ENCODE measurements around the gene FRMPD2. TPM values are rescaled to one million over a fixed set of nuclear protein-coding genes. Genes with fewer than 3 reads are reported as not detected.

Gene FRMPD2
- total RNA-seq, 1 donor from 2014 or later = not detected

GRCh38 chr10:48279081-48279751, 4.7 kb upstream of the FRMPD2 start:
- H3K27me3 ChIP-seq (ENCODE audit: control insufficient read depth in 3 of 3, insufficient read depth in 3 of 3, low read length in 3 of 3) = no peaks in the 10 kb centered on the region
- no peaks in the 10 kb centered on the region for H3K4me1 ChIP-seq (ENCODE audit: control insufficient read depth in 3 of 3, insufficient read depth in 3 of 3, low read length in 3 of 3)
- H3K4me3 ChIP-seq (ENCODE audit: low read length in 3 of 3) = no peak overlapping the region
- H3K36me3 ChIP-seq (ENCODE audit: control insufficient read depth in 3 of 3, insufficient read depth in 3 of 3, low read length in 3 of 3) = no peaks in the 10 kb centered on the region
- no peak overlapping the region for H3K27ac ChIP-seq (ENCODE audit: low read depth, low read length)
- H3K9ac ChIP-seq (ENCODE audit: low read depth in 1 of 3, low read length in 3 of 3) = no peak overlapping the region
- H3K9me3 ChIP-seq (ENCODE audit: control insufficient read depth in 3 of 3, low read length in 3 of 3) = peaks cover 0 to 3% (median 0%) of the 10 kb centered on the region in 3 donors

- Histone ChIP-seq H3K4me1 (ENCODE audit: control insufficient read depth in 3 of 3, insufficient read depth in 3 of 3, low read length in 3 of 3) (no peaks in the 10 kb centered on the region), H3K36me3 (ENCODE audit: control insufficient read depth in 3 of 3, insufficient read depth in 3 of 3, low read length in 3 of 3) (no peaks in the 10 kb centered on the region), H3K4me3 (ENCODE audit: low read length in 3 of 3) (no peak overlapping the region), H3K9me3 (ENCODE audit: control insufficient read depth in 3 of 3, low read length in 3 of 3) (no peaks in the 10 kb centered on the region), H3K27ac (ENCODE audit: low read depth, low read length) (no peak overlapping the region), H3K9ac (ENCODE audit: low read depth in 1 of 3, low read length in 3 of 3) (no peak overlapping the region), H3K27me3 (ENCODE audit: control insufficient read depth in 3 of 3, insufficient read depth in 3 of 3, low read length in 3 of 3) (no peaks in the 10 kb centered on the region)
These were observed 2.6 kb upstream of the FRMPD2 start for GRCh38 chr10:48277093-48277492.

DNA sequence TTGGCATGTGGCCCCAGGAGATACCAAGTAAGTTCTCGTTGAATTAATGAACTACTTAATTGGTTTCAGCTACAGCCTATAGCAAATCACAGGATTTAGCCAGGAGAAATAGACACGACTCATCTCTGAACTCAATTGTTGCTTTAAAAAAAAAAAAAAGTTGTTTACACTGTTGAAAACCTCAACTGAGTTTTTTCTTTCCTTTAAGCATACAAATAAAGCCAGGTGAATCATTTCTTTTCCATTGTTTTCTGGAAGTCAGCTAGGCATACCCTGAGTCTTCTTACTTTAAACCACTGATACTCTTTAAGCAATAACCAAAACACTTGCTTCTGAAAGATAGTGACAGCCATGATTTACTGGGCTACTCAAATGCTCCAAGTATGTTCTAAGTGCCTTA, 755 bp downstream of the FRMPD2 start:
- Histone ChIP-seq H3K4me3 (ENCODE audit: low read length in 3 of 3) (no peak overlapping the region), H3K27ac (ENCODE audit: low read depth, low read length) (no peak overlapping the region), H3K27me3 (ENCODE audit: control insufficient read depth in 3 of 3, insufficient read depth in 3 of 3, low read length in 3 of 3) (peaks cover 0 to 2% (median 0%) of the 10 kb centered on the region in 3 donors), H3K9me3 (ENCODE audit: control insufficient read depth in 3 of 3, low read length in 3 of 3) (no peaks in the 10 kb centered on the region), H3K9ac (ENCODE audit: low read depth in 1 of 3, low read length in 3 of 3) (no peak overlapping the region), H3K36me3 (ENCODE audit: control insufficient read depth in 3 of 3, insufficient read depth in 3 of 3, low read length in 3 of 3) (no peaks in the 10 kb centered on the region), H3K4me1 (ENCODE audit: control insufficient read depth in 3 of 3, insufficient read depth in 3 of 3, low read length in 3 of 3) (no peaks in the 10 kb centered on the region)

DNA sequence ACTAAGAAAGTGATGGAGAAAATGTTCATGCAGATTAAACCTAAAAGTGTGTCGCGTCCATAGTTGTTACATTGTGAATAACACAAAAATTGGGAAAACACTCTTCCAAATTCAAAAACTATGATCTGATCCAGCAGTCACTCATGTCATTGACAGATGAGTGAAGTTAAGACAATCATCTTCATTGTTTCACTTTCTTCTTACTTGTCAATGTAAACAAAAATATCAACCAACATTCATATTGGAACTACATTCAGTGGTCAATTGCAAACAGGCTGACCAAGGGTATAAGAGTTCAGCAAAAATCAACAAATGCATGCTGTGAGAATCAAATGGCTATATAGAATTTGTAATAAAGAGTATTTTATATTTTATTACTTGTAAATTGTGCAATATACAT, 1.8 kb downstream of the FRMPD2 start:
- Histone ChIP-seq H3K27ac (ENCODE audit: low read depth, low read length) (no peak overlapping the region), H3K4me3 (ENCODE audit: low read length in 3 of 3) (no peak overlapping the region), H3K9ac (ENCODE audit: low read depth in 1 of 3, low read length in 3 of 3) (no peak overlapping the region), H3K27me3 (ENCODE audit: control insufficient read depth in 3 of 3, insufficient read depth in 3 of 3, low read length in 3 of 3) (peaks cover 0 to 2% (median 0%) of the 10 kb centered on the region in 3 donors), H3K36me3 (ENCODE audit: control insufficient read depth in 3 of 3, insufficient read depth in 3 of 3, low read length in 3 of 3) (no peaks in the 10 kb centered on the region), H3K9me3 (ENCODE audit: control insufficient read depth in 3 of 3, low read length in 3 of 3) (no peaks in the 10 kb centered on the region), H3K4me1 (ENCODE audit: control insufficient read depth in 3 of 3, insufficient read depth in 3 of 3, low read length in 3 of 3) (no peaks in the 10 kb centered on the region)

DNA sequence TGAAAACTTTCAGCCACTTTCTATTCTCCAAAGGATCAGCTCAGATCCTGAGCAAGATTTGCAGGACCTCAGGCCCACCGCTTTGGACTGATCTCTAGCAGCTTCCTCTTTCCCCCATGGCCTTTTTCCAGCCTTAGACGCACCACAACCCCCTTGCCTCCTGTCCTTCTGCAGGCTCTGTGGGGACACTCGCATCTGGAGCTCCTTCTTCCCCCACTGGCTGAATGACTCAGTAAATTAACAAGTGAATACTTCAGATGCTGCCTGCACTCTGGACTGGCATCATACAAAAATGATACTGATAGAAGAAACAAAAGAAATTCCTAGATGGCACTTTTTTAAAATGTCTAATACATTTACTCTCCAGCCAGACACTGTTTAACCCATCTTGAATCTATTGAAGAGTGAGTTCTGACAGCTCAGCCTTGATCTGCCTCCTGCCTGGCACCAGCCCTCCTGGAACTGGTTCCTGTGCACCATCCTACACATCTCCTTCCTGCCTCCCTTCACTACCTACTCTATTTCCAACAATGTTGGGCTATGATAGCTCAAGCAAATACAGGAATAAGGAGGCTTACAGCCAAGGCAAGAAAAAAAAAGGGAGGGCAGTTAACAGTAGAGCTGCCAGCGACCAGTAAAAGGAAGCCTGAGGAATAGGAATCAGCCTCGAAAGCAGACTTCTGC, 3.3 kb downstream of the FRMPD2 start:
- Histone ChIP-seq H3K4me1 (ENCODE audit: control insufficient read depth in 3 of 3, insufficient read depth in 3 of 3, low read length in 3 of 3) (no peaks in the 10 kb centered on the region), H3K9ac (ENCODE audit: low read depth in 1 of 3, low read length in 3 of 3) (no peak overlapping the region), H3K36me3 (ENCODE audit: control insufficient read depth in 3 of 3, insufficient read depth in 3 of 3, low read length in 3 of 3) (no peaks in the 10 kb centered on the region), H3K9me3 (ENCODE audit: control insufficient read depth in 3 of 3, low read length in 3 of 3) (peaks cover 0 to 2% (median 0%) of the 10 kb centered on the region in 3 donors), H3K27me3 (ENCODE audit: control insufficient read depth in 3 of 3, insufficient read depth in 3 of 3, low read length in 3 of 3) (peaks cover 0 to 2% (median 0%) of the 10 kb centered on the region in 3 donors), H3K4me3 (ENCODE audit: low read length in 3 of 3) (no peak overlapping the region), H3K27ac (ENCODE audit: low read depth, low read length) (no peak overlapping the region)

- Histone ChIP-seq H3K27ac (ENCODE audit: low read depth, low read length) (no peak overlapping the region), H3K9me3 (ENCODE audit: control insufficient read depth in 3 of 3, low read length in 3 of 3) (peaks cover 0 to 2% (median 0%) of the 10 kb centered on the region in 3 donors), H3K27me3 (ENCODE audit: control insufficient read depth in 3 of 3, insufficient read depth in 3 of 3, low read length in 3 of 3) (peaks cover 0 to 2% (median 0%) of the 10 kb centered on the region in 3 donors), H3K9ac (ENCODE audit: low read depth in 1 of 3, low read length in 3 of 3) (no peak overlapping the region), H3K4me3 (ENCODE audit: low read length in 3 of 3) (no peak overlapping the region), H3K4me1 (ENCODE audit: control insufficient read depth in 3 of 3, insufficient read depth in 3 of 3, low read length in 3 of 3) (no peaks in the 10 kb centered on the region), H3K36me3 (ENCODE audit: control insufficient read depth in 3 of 3, insufficient read depth in 3 of 3, low read length in 3 of 3) (no peaks in the 10 kb centered on the region)
These were observed 8.0 kb downstream of the FRMPD2 start for GRCh38 chr10:48266528-48266927.

- H3K9ac ChIP-seq (ENCODE audit: low read depth in 1 of 3, low read length in 3 of 3) = no peak overlapping the region
- H3K9me3 ChIP-seq (ENCODE audit: control insufficient read depth in 3 of 3, low read length in 3 of 3) = no peaks in the 10 kb centered on the region
- H3K4me1 ChIP-seq (ENCODE audit: control insufficient read depth in 3 of 3, insufficient read depth in 3 of 3, low read length in 3 of 3) = no peaks in the 10 kb centered on the region
- H3K36me3 ChIP-seq (ENCODE audit: control insufficient read depth in 3 of 3, insufficient read depth in 3 of 3, low read length in 3 of 3) = no peaks in the 10 kb centered on the region
- H3K27ac ChIP-seq (ENCODE audit: low read depth, low read length) = no peak overlapping the region
- H3K27me3 ChIP-seq (ENCODE audit: control insufficient read depth in 3 of 3, insufficient read depth in 3 of 3, low read length in 3 of 3) = no peaks in the 10 kb centered on the region
- H3K4me3 ChIP-seq (ENCODE audit: low read length in 3 of 3) = no peak overlapping the region
These were observed 16.4 kb downstream of the FRMPD2 start for GRCh38 chr10:48258105-48258504.

DNA sequence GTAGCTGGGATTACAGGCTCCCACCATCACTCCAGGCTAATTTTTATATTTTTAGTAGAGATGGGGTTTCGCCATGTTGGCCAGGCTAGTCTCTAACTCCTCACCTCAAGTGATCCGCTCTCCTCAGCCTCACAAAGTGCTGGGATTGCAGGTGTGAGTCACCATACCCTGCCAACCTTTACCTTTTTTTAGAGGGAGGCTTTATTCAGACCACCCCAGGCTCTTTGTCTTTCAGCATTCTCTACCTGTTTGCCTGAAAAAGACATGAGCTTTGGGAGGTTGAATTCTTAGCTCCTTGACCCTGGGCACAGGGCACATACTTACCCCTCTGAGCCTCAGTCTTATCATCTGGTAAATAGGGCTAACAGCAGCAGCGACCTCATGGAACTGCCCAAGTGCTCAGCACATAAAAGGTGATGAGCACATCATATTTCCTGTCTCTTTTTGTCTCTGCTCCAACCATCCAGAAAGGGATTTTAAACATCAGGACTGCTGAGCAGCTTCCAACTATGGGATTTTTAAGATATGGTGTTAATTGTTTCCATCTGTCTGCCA, 17.0 kb downstream of the FRMPD2 start:
- Histone ChIP-seq H3K27ac (ENCODE audit: low read depth, low read length) (no peak overlapping the region), H3K27me3 (ENCODE audit: control insufficient read depth in 3 of 3, insufficient read depth in 3 of 3, low read length in 3 of 3) (no peaks in the 10 kb centered on the region), H3K9me3 (ENCODE audit: control insufficient read depth in 3 of 3, low read length in 3 of 3) (no peaks in the 10 kb centered on the region), H3K36me3 (ENCODE audit: control insufficient read depth in 3 of 3, insufficient read depth in 3 of 3, low read length in 3 of 3) (no peaks in the 10 kb centered on the region), H3K4me1 (ENCODE audit: control insufficient read depth in 3 of 3, insufficient read depth in 3 of 3, low read length in 3 of 3) (no peaks in the 10 kb centered on the region), H3K9ac (ENCODE audit: low read depth in 1 of 3, low read length in 3 of 3) (no peak overlapping the region), H3K4me3 (ENCODE audit: low read length in 3 of 3) (no peak overlapping the region)

GRCh38 chr10:48255722-48256121, 18.8 kb downstream of the FRMPD2 start:
- Histone ChIP-seq H3K4me3 (ENCODE audit: low read length in 3 of 3) (no peak overlapping the region), H3K4me1 (ENCODE audit: control insufficient read depth in 3 of 3, insufficient read depth in 3 of 3, low read length in 3 of 3) (no peaks in the 10 kb centered on the region), H3K9me3 (ENCODE audit: control insufficient read depth in 3 of 3, low read length in 3 of 3) (no peaks in the 10 kb centered on the region), H3K27me3 (ENCODE audit: control insufficient read depth in 3 of 3, insufficient read depth in 3 of 3, low read length in 3 of 3) (no peaks in the 10 kb centered on the region), H3K36me3 (ENCODE audit: control insufficient read depth in 3 of 3, insufficient read depth in 3 of 3, low read length in 3 of 3) (no peaks in the 10 kb centered on the region), H3K27ac (ENCODE audit: low read depth, low read length) (no peak overlapping the region), H3K9ac (ENCODE audit: low read depth in 1 of 3, low read length in 3 of 3) (no peak overlapping the region)

Measured in skeletal muscle tissue (tissue), 4 donors.